Measurements from ENCODE around the gene DTNA.
"Not testable (repeated sequence)": the region's sequence is repeated elsewhere in the genome, so short reads cannot be mapped to it uniquely, and the experiment has no call there.

The DTNA gene

DNA sequence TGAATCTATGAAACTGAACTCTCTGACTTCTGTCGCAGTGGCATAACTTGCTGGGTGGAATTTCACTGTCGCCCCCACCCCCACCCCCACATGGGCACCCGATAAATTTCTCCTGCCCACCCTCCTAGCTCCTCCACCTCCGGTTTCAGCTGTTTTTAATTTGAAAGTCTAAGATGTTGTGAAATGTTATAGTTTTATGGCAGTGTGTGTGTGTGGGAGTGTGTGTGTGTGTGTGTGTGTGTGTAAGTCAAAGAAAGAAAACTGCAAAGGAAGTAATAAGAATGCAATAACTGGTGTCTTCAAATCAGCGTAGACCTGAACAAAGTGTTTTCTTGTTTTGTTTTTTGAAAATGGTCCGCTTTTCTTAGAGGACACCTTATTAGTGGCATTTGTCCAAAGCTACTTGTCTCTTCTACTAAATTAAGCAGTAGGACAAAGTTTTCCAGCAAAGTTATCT is 388 bp downstream of the DTNA start:
- no peaks in the 10 kb centered on the region for H3K79me1 ChIP-seq (ENCODE audit: low read length)
- no peak overlapping the region for H3K18ac ChIP-seq (ENCODE audit: low read length)

DNA sequence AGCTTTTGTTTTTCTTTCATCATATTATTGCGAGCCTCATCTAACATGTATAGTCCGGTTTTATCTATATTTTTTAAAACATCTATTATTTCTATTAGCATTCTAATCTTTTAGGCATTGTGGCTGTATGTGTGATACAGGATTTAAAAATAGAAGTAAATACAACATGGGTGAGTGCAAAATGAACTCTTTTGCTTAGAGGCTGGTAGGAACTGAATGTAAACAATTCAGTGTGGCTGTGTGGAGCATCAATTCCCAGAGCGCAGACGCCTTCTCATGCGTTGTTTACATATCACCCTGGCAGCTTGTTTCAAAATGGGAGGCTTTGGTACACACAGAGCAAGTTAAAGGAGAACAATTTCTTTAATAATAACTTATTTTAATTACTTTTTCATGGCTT is 836 bp downstream of the DTNA start:
- no peak overlapping the region for H4K8ac ChIP-seq (ENCODE audit: low read depth, low read length)
- no peak overlapping the region for H3K23ac ChIP-seq (ENCODE audit: low read length)
- no peak overlapping the region for H2BK15ac ChIP-seq (replicated peaks; ENCODE audit: low read depth)
- no peak overlapping the region for H3K18ac ChIP-seq (ENCODE audit: low read length)
- H3K9ac ChIP-seq (ENCODE audit: low read length) = no peak overlapping the region
- H4K5ac ChIP-seq (ENCODE audit: low read length) = no peak overlapping the region
- H3K79me2 ChIP-seq (ENCODE audit: control insufficient read depth, insufficient read depth, low read length) = no peaks in the 10 kb centered on the region
- H3K4me3 ChIP-seq (ENCODE audit: low read length) = no peak overlapping the region
- no peaks in the 10 kb centered on the region for H3K27me3 ChIP-seq (ENCODE audit: insufficient read depth, low read length, poor library complexity)
- no CpG with 5 or more reads among the region's 5 CpGs for WGBS (ENCODE audit: extremely low coverage, insufficient coverage, low lambda C conversion rate)
- no peak overlapping the region for H2BK120ac ChIP-seq (ENCODE audit: low read depth, low read length)
- DNase-seq = no peak
- H3K4me2 ChIP-seq (ENCODE audit: low read length) = no peak overlapping the region
- no peak overlapping the region for H2BK5ac ChIP-seq (ENCODE audit: low read length)
- no peaks in the 10 kb centered on the region for H3K36me3 ChIP-seq (ENCODE audit: control insufficient read depth, insufficient read depth, low read length)
- H2AK5ac ChIP-seq (ENCODE audit: low read length) = no peak overlapping the region
- no peak overlapping the region for H3K56ac ChIP-seq (ENCODE audit: low read length)
- H3K79me1 ChIP-seq (ENCODE audit: low read length) = no peaks in the 10 kb centered on the region
- H3K4me1 ChIP-seq (ENCODE audit: control insufficient read depth, low read depth, low read length) = no peaks in the 10 kb centered on the region
- no peak overlapping the region for H3K27ac ChIP-seq (ENCODE audit: low read depth, low read length)
- H3K4ac ChIP-seq (ENCODE audit: low read depth, low read length) = no peak overlapping the region

More for the DNA sequence above, 388 bp downstream of the DTNA start:
- Histone ChIP-seq H3K36me3 (ENCODE audit: control insufficient read depth, insufficient read depth, low read length) (no peaks in the 10 kb centered on the region), H2AK5ac (ENCODE audit: low read length) (no peak overlapping the region), H3K4me2 (ENCODE audit: low read length) (no peak overlapping the region), H3K4ac (ENCODE audit: low read depth, low read length) (no peak overlapping the region), H3K4me3 (ENCODE audit: low read length) (no peak overlapping the region), H4K5ac (ENCODE audit: low read length) (no peak overlapping the region), H3K79me2 (ENCODE audit: control insufficient read depth, insufficient read depth, low read length) (no peaks in the 10 kb centered on the region), H3K56ac (ENCODE audit: low read length) (no peak overlapping the region), H3K27ac (ENCODE audit: low read depth, low read length) (no peak overlapping the region), H2BK15ac (replicated peaks; ENCODE audit: low read depth) (no peak overlapping the region), H3K27me3 (ENCODE audit: insufficient read depth, low read length, poor library complexity) (no peaks in the 10 kb centered on the region), H3K4me1 (ENCODE audit: control insufficient read depth, low read depth, low read length) (no peaks in the 10 kb centered on the region), H2BK120ac (ENCODE audit: low read depth, low read length) (no peak overlapping the region), H4K8ac (ENCODE audit: low read depth, low read length) (no peak overlapping the region), H3K9ac (ENCODE audit: low read length) (no peak overlapping the region), H2BK5ac (ENCODE audit: low read length) (no peak overlapping the region), H3K23ac (ENCODE audit: low read length) (no peak overlapping the region)
- no peak for DNase-seq
- WGBS (ENCODE audit: extremely low coverage, insufficient coverage, low lambda C conversion rate) = no CpG with 5 or more reads among the region's 6 CpGs

DNA sequence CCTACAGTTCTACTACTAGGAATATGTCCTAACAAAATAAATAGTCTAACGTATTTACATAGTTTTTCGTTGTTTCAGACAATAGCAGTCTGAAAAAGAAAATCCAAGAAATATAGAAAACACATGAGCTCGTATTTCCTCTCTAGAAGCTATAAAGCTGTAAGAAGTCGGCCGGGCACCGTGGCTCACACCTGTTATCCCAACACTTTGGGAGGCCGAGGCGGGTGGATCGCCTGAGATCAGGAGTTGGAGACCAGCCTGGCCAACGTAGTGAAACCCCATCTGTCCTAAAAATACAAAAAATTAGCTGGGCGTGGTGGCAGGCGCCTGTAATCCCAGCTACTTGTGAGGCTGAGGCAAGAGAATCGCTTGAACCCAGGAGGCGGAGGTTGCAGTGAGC is 6.0 kb downstream of the DTNA start:
- not testable (repeated sequence) for DNase-seq; H3K4me3 ChIP-seq (ENCODE audit: low read length); H4K5ac ChIP-seq (ENCODE audit: low read length); H3K36me3 ChIP-seq (ENCODE audit: control insufficient read depth, insufficient read depth, low read length); H2BK15ac ChIP-seq (replicated peaks; ENCODE audit: low read depth); H2AK5ac ChIP-seq (ENCODE audit: low read length); H3K79me1 ChIP-seq (ENCODE audit: low read length); H3K4me2 ChIP-seq (ENCODE audit: low read length); H3K9ac ChIP-seq (ENCODE audit: low read length); H3K4ac ChIP-seq (ENCODE audit: low read depth, low read length); H2BK120ac ChIP-seq (ENCODE audit: low read depth, low read length); H3K18ac ChIP-seq (ENCODE audit: low read length); H3K23ac ChIP-seq (ENCODE audit: low read length); H3K27me3 ChIP-seq (ENCODE audit: insufficient read depth, low read length, poor library complexity); H4K8ac ChIP-seq (ENCODE audit: low read depth, low read length); H3K4me1 ChIP-seq (ENCODE audit: control insufficient read depth, low read depth, low read length); H3K79me2 ChIP-seq (ENCODE audit: control insufficient read depth, insufficient read depth, low read length); H3K56ac ChIP-seq (ENCODE audit: low read length); H3K27ac ChIP-seq (ENCODE audit: low read depth, low read length); H2BK5ac ChIP-seq (ENCODE audit: low read length)
- WGBS (ENCODE audit: extremely low coverage, insufficient coverage, low lambda C conversion rate) = no CpG with 5 or more reads among the region's 14 CpGs

DNA sequence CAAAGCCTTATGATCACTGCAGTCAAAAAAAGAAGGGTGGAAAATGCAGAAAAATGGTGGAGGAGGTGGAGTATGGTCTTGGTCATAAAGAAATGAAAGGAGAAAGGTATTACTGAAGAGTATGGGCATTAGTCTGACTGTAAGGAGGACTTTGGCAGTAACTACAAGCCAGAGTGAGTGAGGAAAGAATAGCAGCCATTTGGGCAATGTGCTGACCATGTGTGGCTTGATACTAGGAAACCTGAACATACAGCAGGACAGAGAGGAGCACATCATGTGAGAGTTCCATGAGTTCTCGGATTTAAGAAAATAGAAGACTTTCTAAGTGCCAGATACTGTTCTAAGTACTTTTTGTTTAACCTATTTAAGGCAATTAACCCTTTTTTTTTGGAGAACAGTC is 8.5 kb downstream of the DTNA start:
- no peaks in the 10 kb centered on the region for H3K4me1 ChIP-seq (ENCODE audit: control insufficient read depth, low read depth, low read length)
- H3K36me3 ChIP-seq (ENCODE audit: control insufficient read depth, insufficient read depth, low read length) = no peaks in the 10 kb centered on the region
- H3K9ac ChIP-seq (ENCODE audit: low read length) = no peak overlapping the region
- H4K8ac ChIP-seq (ENCODE audit: low read depth, low read length) = no peak overlapping the region
- H3K18ac ChIP-seq (ENCODE audit: low read length) = no peak overlapping the region
- no peaks in the 10 kb centered on the region for H3K27me3 ChIP-seq (ENCODE audit: insufficient read depth, low read length, poor library complexity)
- no peak overlapping the region for H3K27ac ChIP-seq (ENCODE audit: low read depth, low read length)
- H3K4ac ChIP-seq (ENCODE audit: low read depth, low read length) = no peak overlapping the region
- no peak overlapping the region for H2BK5ac ChIP-seq (ENCODE audit: low read length)
- no peak overlapping the region for H2AK5ac ChIP-seq (ENCODE audit: low read length)
- no peak for DNase-seq
- no peak overlapping the region for H3K4me2 ChIP-seq (ENCODE audit: low read length)
- no peak overlapping the region for H3K4me3 ChIP-seq (ENCODE audit: low read length)
- no peaks in the 10 kb centered on the region for H3K79me2 ChIP-seq (ENCODE audit: control insufficient read depth, insufficient read depth, low read length)
- H2BK120ac ChIP-seq (ENCODE audit: low read depth, low read length) = no peak overlapping the region
- H3K79me1 ChIP-seq (ENCODE audit: low read length) = no peaks in the 10 kb centered on the region
- no peak overlapping the region for H4K5ac ChIP-seq (ENCODE audit: low read length)
- no CpG with 5 or more reads among the region's 1 CpG for WGBS (ENCODE audit: extremely low coverage, insufficient coverage, low lambda C conversion rate)
- H3K56ac ChIP-seq (ENCODE audit: low read length) = no peak overlapping the region
- no peak overlapping the region for H2BK15ac ChIP-seq (replicated peaks; ENCODE audit: low read depth)
- no peak overlapping the region for H3K23ac ChIP-seq (ENCODE audit: low read length)

DNA sequence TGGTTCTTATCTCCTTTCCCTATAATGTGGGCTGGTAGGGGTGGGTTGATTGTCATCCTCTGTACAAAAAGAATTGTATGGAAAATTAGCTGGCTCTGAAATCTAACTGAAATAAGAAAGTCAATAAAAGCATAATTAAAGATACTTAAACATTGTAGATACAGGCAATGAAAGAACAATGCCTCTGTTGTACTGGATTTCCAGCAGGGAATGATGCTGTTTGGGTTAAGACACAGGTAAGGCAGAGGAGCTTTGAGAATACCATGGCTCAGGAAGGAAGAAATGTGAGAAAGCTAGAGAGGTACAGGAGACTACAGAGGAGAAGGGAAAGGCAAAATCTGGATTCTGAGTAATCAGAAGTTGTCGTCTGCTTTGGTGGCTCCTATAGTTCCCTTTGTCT is 10.1 kb downstream of the DTNA start:
- no peak overlapping the region for H2BK5ac ChIP-seq (ENCODE audit: low read length)
- H3K56ac ChIP-seq (ENCODE audit: low read length) = no peak overlapping the region
- no peak overlapping the region for H2BK15ac ChIP-seq (replicated peaks; ENCODE audit: low read depth)
- no peak overlapping the region for H3K9ac ChIP-seq (ENCODE audit: low read length)
- H4K5ac ChIP-seq (ENCODE audit: low read length) = no peak overlapping the region
- no peak overlapping the region for H3K4ac ChIP-seq (ENCODE audit: low read depth, low read length)
- no peaks in the 10 kb centered on the region for H3K36me3 ChIP-seq (ENCODE audit: control insufficient read depth, insufficient read depth, low read length)
- DNase-seq = no peak
- no peak overlapping the region for H3K4me3 ChIP-seq (ENCODE audit: low read length)
- no peak overlapping the region for H3K4me2 ChIP-seq (ENCODE audit: low read length)
- H2AK5ac ChIP-seq (ENCODE audit: low read length) = no peak overlapping the region
- H3K27me3 ChIP-seq (ENCODE audit: insufficient read depth, low read length, poor library complexity) = no peaks in the 10 kb centered on the region
- H3K79me2 ChIP-seq (ENCODE audit: control insufficient read depth, insufficient read depth, low read length) = no peaks in the 10 kb centered on the region
- no peak overlapping the region for H3K23ac ChIP-seq (ENCODE audit: low read length)
- H4K8ac ChIP-seq (ENCODE audit: low read depth, low read length) = no peak overlapping the region
- H2BK120ac ChIP-seq (ENCODE audit: low read depth, low read length) = no peak overlapping the region
- H3K18ac ChIP-seq (ENCODE audit: low read length) = no peak overlapping the region
- WGBS (ENCODE audit: extremely low coverage, insufficient coverage, low lambda C conversion rate) = no CpG with 5 or more reads among the region's 1 CpG
- H3K79me1 ChIP-seq (ENCODE audit: low read length) = no peaks in the 10 kb centered on the region
- no peaks in the 10 kb centered on the region for H3K4me1 ChIP-seq (ENCODE audit: control insufficient read depth, low read depth, low read length)
- H3K27ac ChIP-seq (ENCODE audit: low read depth, low read length) = no peak overlapping the region

DNA sequence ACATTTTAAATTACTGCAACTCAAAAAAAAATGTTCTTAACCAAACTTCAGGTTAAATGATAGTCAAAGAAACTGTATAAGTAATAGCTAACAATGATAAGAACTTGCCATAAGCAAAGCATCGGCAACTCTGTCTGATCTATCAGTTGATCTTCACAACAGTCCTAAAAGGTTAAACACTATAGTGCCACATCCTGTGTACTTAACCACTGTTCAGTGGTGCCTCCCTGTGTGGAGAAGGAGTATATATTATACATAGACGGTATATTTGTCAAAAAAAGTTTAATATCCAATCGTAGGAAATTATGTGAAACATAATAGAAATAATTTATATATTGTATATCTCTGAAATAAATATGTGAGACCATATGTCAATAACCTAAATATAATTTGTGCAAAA is 13.0 kb downstream of the DTNA start:
- no CpG with 5 or more reads among the region's 3 CpGs for WGBS (ENCODE audit: extremely low coverage, insufficient coverage, low lambda C conversion rate)
- H4K5ac ChIP-seq (ENCODE audit: low read length) = no peak overlapping the region
- H3K56ac ChIP-seq (ENCODE audit: low read length) = no peak overlapping the region
- no peak overlapping the region for H3K18ac ChIP-seq (ENCODE audit: low read length)
- no peaks in the 10 kb centered on the region for H3K36me3 ChIP-seq (ENCODE audit: control insufficient read depth, insufficient read depth, low read length)
- DNase-seq = no peak
- no peak overlapping the region for H2BK120ac ChIP-seq (ENCODE audit: low read depth, low read length)
- no peak overlapping the region for H4K8ac ChIP-seq (ENCODE audit: low read depth, low read length)
- H3K79me2 ChIP-seq (ENCODE audit: control insufficient read depth, insufficient read depth, low read length) = no peaks in the 10 kb centered on the region
- H3K79me1 ChIP-seq (ENCODE audit: low read length) = no peaks in the 10 kb centered on the region
- H2BK15ac ChIP-seq (replicated peaks; ENCODE audit: low read depth) = no peak overlapping the region
- H2AK5ac ChIP-seq (ENCODE audit: low read length) = no peak overlapping the region
- no peak overlapping the region for H2BK5ac ChIP-seq (ENCODE audit: low read length)
- H3K4ac ChIP-seq (ENCODE audit: low read depth, low read length) = no peak overlapping the region
- H3K23ac ChIP-seq (ENCODE audit: low read length) = no peak overlapping the region
- H3K4me1 ChIP-seq (ENCODE audit: control insufficient read depth, low read depth, low read length) = peaks cover 4% of the 10 kb centered on the region
- no peak overlapping the region for H3K4me3 ChIP-seq (ENCODE audit: low read length)
- no peak overlapping the region for H3K9ac ChIP-seq (ENCODE audit: low read length)
- no peak overlapping the region for H3K4me2 ChIP-seq (ENCODE audit: low read length)
- H3K27me3 ChIP-seq (ENCODE audit: insufficient read depth, low read length, poor library complexity) = no peaks in the 10 kb centered on the region
- H3K27ac ChIP-seq (ENCODE audit: low read depth, low read length) = no peak overlapping the region
